ENCODE data around the gene TBXAS1.
"Not testable (repeated sequence)": the region's sequence is repeated elsewhere in the genome, so short reads cannot be mapped to it uniquely, and the experiment has no call there.

TBXAS1 gene

DNA sequence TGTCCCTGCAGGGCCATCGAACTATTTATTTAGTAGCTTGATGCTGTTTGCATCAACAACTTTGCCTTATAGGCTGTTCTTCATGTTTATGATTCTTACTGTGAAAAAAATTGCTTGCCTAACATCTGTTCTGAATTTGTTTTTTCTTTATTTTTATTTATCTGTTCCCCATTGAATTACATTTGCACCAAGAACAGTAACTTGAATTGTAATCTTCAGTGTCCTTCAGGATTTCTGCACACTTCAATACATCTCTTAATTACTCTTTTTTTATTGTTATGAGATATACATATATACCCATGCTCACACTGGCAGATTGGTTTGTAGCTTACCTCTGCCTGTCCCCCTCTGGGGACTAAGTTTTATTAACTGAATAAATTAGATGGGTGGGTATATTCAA is 64.4 kb downstream of the TBXAS1 start:
- DNase-seq (ENCODE audit: low spot score): no peak

GRCh38 chr7:139893999-139894398 is 64.9 kb downstream of the TBXAS1 start:
- DNase-seq (ENCODE audit: low spot score): no peak

- peak; percentile 20 for DNase-seq (ENCODE audit: low spot score)
Observed at GRCh38 chr7:139895141-139895829, 66.2 kb downstream of the TBXAS1 start.

GRCh38 chr7:139896288-139896687 is 67.2 kb downstream of the TBXAS1 start:
- no peak for DNase-seq (ENCODE audit: low spot score)

GRCh38 chr7:139896831-139897230 is 67.8 kb downstream of the TBXAS1 start:
- DNase-seq (ENCODE audit: low spot score): no peak

DNA sequence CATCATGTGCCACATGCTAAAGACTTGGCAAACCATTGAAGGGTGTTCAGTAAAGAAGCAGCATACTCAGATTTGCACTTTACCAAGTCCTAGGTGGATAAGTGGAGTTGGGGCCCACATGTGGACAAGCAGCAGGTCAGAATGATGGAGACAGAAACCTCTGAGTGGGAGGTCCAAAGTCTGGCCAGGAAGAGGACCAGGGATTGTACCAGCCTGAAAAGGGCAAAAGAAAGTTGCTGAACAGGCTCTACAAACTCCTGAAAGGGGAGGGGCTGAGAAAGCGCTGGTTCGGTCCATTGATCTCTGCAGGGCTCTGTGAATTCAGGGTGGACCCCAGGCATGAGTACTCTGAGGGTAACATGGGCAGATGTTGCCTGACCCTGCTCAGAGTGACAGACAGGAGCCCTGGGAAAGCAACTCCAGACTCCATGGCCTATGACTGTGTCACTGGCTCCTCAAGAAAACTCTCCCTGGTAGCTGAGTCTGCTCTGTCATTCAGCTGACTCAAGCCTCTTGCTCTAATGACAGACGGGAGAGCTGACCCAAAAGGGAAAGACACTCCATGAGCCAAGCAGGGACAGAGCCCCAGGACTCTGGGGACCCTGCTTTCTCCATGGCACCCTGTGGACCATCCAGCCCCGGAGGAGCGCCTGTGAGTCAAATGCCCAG is 68.5 kb downstream of the TBXAS1 start:
- peak; percentile 55 for DNase-seq (ENCODE audit: low spot score)

GRCh38 chr7:139898483-139898882 is 69.4 kb downstream of the TBXAS1 start:
- no peak for DNase-seq (ENCODE audit: low spot score)

GRCh38 chr7:139899328-139899955 is 70.4 kb downstream of the TBXAS1 start:
- peak; percentile 62 for DNase-seq (ENCODE audit: low spot score)

GRCh38 chr7:139900326-139900725 is 71.3 kb downstream of the TBXAS1 start:
- DNase-seq (ENCODE audit: low spot score): no peak

- DNase-seq (ENCODE audit: low spot score): no peak
Observed at GRCh38 chr7:139901056-139901795, 72.2 kb downstream of the TBXAS1 start.

GRCh38 chr7:139901901-139902300 is 72.8 kb downstream of the TBXAS1 start:
- no peak for DNase-seq (ENCODE audit: low spot score)

GRCh38 chr7:139902436-139903102 is 73.5 kb downstream of the TBXAS1 start:
- DNase-seq (ENCODE audit: low spot score): no peak

DNA sequence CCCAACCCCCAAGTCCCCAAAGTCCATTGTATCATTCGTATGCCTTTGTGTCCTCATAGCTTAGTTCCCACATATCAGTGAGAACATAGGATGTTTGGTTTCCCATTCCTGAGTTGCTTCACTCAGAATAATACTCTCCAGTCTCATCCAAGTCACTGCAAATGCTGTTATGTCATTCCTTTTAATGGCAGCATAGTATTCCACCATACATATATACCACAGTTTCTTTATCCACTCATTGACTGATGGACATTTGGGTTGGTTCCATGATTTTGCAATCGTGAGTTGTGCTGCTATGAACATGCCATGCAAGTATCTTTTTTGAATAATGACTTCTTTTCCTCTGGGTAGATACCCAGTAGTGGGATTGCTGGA is 74.0 kb downstream of the TBXAS1 start:
- not testable (repeated sequence) for DNase-seq (ENCODE audit: low spot score)

- DNase-seq (ENCODE audit: low spot score): no peak
Observed at GRCh38 chr7:139906879-139907278, 77.8 kb downstream of the TBXAS1 start.

DNA sequence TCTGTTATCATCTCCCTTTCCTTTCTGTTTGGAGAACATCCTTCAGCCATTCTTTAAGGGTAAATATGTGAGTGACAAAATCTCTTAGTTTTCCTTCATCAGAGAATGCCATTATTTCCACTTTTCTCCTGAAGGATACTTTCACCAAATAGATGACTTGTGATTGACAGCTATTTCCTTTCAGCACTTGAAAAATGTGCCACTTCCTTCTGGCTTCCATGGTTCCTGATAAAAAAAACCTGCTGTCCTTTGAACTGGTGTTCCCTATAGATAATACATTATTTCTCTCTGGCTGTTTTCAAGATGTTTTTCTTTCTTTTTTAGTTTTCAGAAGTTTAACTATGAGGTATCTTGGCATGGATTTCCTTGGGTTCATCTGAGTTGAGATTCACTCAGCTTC is 79.7 kb downstream of the TBXAS1 start:
- DNase-seq (ENCODE audit: low spot score): no peak

GRCh38 chr7:139909379-139910050 is 80.5 kb downstream of the TBXAS1 start:
- no peak for DNase-seq (ENCODE audit: low spot score)

- no peak for DNase-seq (ENCODE audit: low spot score)
Observed at GRCh38 chr7:139913021-139913844, 84.2 kb downstream of the TBXAS1 start.

GRCh38 chr7:139913845-139914135 is 84.7 kb downstream of the TBXAS1 start:
- no peak for DNase-seq (ENCODE audit: low spot score)

GRCh38 chr7:139914306-139915267 is 85.5 kb downstream of the TBXAS1 start:
- DNase-seq (ENCODE audit: low spot score): peak; percentile 34

Data from kidney tubule cell (primary cell).